Measurements from ENCODE around the gene FCN2. TPM values are rescaled to one million over a fixed set of nuclear protein-coding genes. Genes with fewer than 3 reads are reported as not detected.

The FCN2 gene
- total RNA-seq, 2 experiments from 2014 or later, result not detected

Small RNA genes within 50 kb of the gene (microRNA-seq; reads per million reads assigned to microRNA genes)
- gene MIR3689A (ENCODE audit: borderline replicate concordance) (not detected), gene MIR3689B (ENCODE audit: borderline replicate concordance) (not detected), gene MIR3689C (ENCODE audit: borderline replicate concordance) (not detected), gene MIR3689D1 (ENCODE audit: borderline replicate concordance) (not detected), gene MIR3689D2 (ENCODE audit: borderline replicate concordance) (not detected), gene MIR3689E (ENCODE audit: borderline replicate concordance) (not detected), gene MIR3689F (ENCODE audit: borderline replicate concordance) (not detected)

Small RNA genes within 50 kb of the gene (small RNA-seq; reads per million reads assigned to genes)
- gene AL603650.1 (not detected), gene MIR3689A (not detected), gene MIR3689B (not detected), gene MIR3689C (not detected), gene MIR3689D1 (not detected), gene MIR3689D2 (not detected), gene MIR3689E (not detected), gene MIR3689F (not detected)

Other genes starting within 250 kb of the FCN2 start
- gene COL5A1, start 239.0 kb upstream of the FCN2 start, total RNA-seq (2014; rRNA removed; shearing (Covaris generic)), result 10.2 and 12.2 TPM in 2 replicates
- gene COL5A1, start 239.0 kb upstream of the FCN2 start, total RNA-seq (2022), result 15.9 and 28.6 TPM in 2 replicates
- gene FCN1, start 37.1 kb downstream of the FCN2 start, total RNA-seq (2014; rRNA removed; shearing (Covaris generic)), result 0.19 TPM in 1 of 2 replicates, not detected in the other
- 0.30 and 0.42 TPM in 2 replicates for gene FCN1, start 37.1 kb downstream of the FCN2 start, total RNA-seq (2022)
- gene OLFM1, start 206.9 kb downstream of the FCN2 start, total RNA-seq (2014; rRNA removed; shearing (Covaris generic)), result not detected in 2 replicates
- not detected in 2 replicates for gene OLFM1, start 206.9 kb downstream of the FCN2 start, total RNA-seq (2022)

All from OCI-LY7 (cell line).